SK-N-SH (cell line): Measurements from ENCODE around the gene CRB2.

Source experiments
- CTCF ChIP-seq: fragments of 200-600 bp; sonication (generic); IDR thresholded peaks from 2 replicates; pipeline ENCODE4 v1.6.1; 2017; ENCODE audit warnings: antibody characterized with exemption, mild to moderate bottlenecking, moderate library complexity
- ELF1 ChIP-seq: IDR thresholded peaks from 2 replicates; pipeline ENCODE4 v1.4.0; 2012
- POLR2AphosphoS5 ChIP-seq: IDR thresholded peaks from 2 replicates; pipeline ENCODE4 v1.6.1; 2012; ENCODE audit warnings: low read depth, low read length
- RXRA ChIP-seq: IDR thresholded peaks from 2 replicates; pipeline ENCODE4 v1.4.0; 2012; ENCODE audit warnings: low read depth, mild to moderate bottlenecking, borderline replicate concordance

GRCh38 chr9:123344192-123344949 lies 11.6 kb upstream of the CRB2 start:
- TF ChIP-seq CTCF = no peak
- no peak for TF ChIP-seq POLR2AphosphoS5
- no peak for TF ChIP-seq RXRA
- TF ChIP-seq ELF1 = no peak
